Trophoblast cell (in vitro differentiated cells and primary cell): Measurements from ENCODE around the gene SNX6.
"Not testable (repeated sequence)": the region's sequence is repeated elsewhere in the genome, so short reads cannot be mapped to it uniquely, and the experiment has no call there.

Experiments used
- DNase-seq, 2 donors: peaks; one replicate each; pipeline ENCODE4 v3.0.0-alpha.2; 2016
- H2AFZ ChIP-seq: 2 replicates; pipeline ENCODE4 v1.6.1; 2013; ENCODE audit warnings: low read length, moderate library complexity, mild to moderate bottlenecking; ENCODE audit not compliant: insufficient read depth, poor library complexity
- H2AK5ac ChIP-seq: 2 replicates; pipeline ENCODE4 v1.6.1; 2013; ENCODE audit warnings: mild to moderate bottlenecking, low read length
- H2BK120ac ChIP-seq: 2 replicates; pipeline ENCODE4 v1.6.1; 2013; ENCODE audit warnings: low read length, mild to moderate bottlenecking, moderate library complexity; ENCODE audit not compliant: insufficient read depth, poor library complexity
- H2BK12ac ChIP-seq: 2 replicates; pipeline ENCODE4 v1.6.1; 2013; ENCODE audit warnings: mild to moderate bottlenecking, low read length, moderate library complexity
- H2BK5ac ChIP-seq: 2 replicates; pipeline ENCODE4 v1.6.1; 2013; ENCODE audit warnings: low read length, low read depth, moderate library complexity, mild to moderate bottlenecking; ENCODE audit not compliant: poor library complexity
- H3K14ac ChIP-seq: 2 replicates; pipeline ENCODE4 v1.6.1; 2013; ENCODE audit warnings: mild to moderate bottlenecking, low read length
- H3K18ac ChIP-seq: 2 replicates; pipeline ENCODE4 v1.6.1; 2013; ENCODE audit warnings: mild to moderate bottlenecking, low read length
- H3K23ac ChIP-seq: 2 replicates; pipeline ENCODE4 v1.6.1; 2013; ENCODE audit warnings: low read length
- H3K27ac ChIP-seq: 2 replicates; pipeline ENCODE4 v1.5.1; 2013; ENCODE audit warnings: low read depth, mild to moderate bottlenecking, inconsistent platforms, low read length, moderate library complexity
- H3K27me3 ChIP-seq: 2 replicates; pipeline ENCODE4 v1.6.1; 2013; ENCODE audit warnings: inconsistent platforms, mild to moderate bottlenecking, low read length, moderate library complexity; ENCODE audit not compliant: insufficient read depth
- H3K36me3 ChIP-seq, 2 experiments: 1 replicate in 1 of 2; 2 replicates in 1 of 2; pipeline ENCODE4 v1.6.1; 2013; ENCODE audit warnings: low read length in 2 of 2, mild to moderate bottlenecking in 2 of 2, moderate library complexity in 1 of 2; ENCODE audit not compliant: insufficient read depth in 2 of 2, control insufficient read depth in 1 of 2
- H3K4ac ChIP-seq: 2 replicates; pipeline ENCODE4 v1.6.1; 2013; ENCODE audit warnings: low read depth, mild to moderate bottlenecking, low read length, moderate library complexity
- H3K4me1 ChIP-seq, 2 experiments: 1 replicate in 1 of 2; 2 replicates in 1 of 2; pipeline ENCODE4 v1.6.1; 2013; ENCODE audit warnings: low read length in 2 of 2, mild to moderate bottlenecking in 2 of 2, moderate library complexity in 1 of 2; ENCODE audit not compliant: insufficient read depth in 2 of 2, control insufficient read depth in 1 of 2
- H3K4me2 ChIP-seq: 2 replicates; pipeline ENCODE4 v1.6.1; 2013; ENCODE audit warnings: inconsistent platforms, mild to moderate bottlenecking, low read length, moderate library complexity
- H3K4me3 ChIP-seq: 2 replicates; pipeline ENCODE4 v1.5.1; 2013; ENCODE audit warnings: mild to moderate bottlenecking, low read depth, low read length, inconsistent platforms
- H3K79me1 ChIP-seq: one replicate; pipeline ENCODE4 v1.6.1; 2013; ENCODE audit warnings: low read length
- H3K79me2 ChIP-seq: 2 replicates; pipeline ENCODE4 v1.6.1; 2013; ENCODE audit warnings: low read length, mild to moderate bottlenecking; ENCODE audit not compliant: control insufficient read depth, insufficient read depth, poor library complexity
- H3K9ac ChIP-seq: 2 replicates; pipeline ENCODE4 v1.6.1; 2013; ENCODE audit warnings: mild to moderate bottlenecking, low read length
- H3K9me3 ChIP-seq: 2 replicates; pipeline ENCODE4 v1.6.1; 2013; ENCODE audit warnings: low read depth, mild to moderate bottlenecking, control low read depth, inconsistent platforms, low read length; ENCODE audit not compliant: insufficient read depth
- H4K12ac ChIP-seq: 2 replicates; pipeline ENCODE4 v1.6.1; 2013; ENCODE audit warnings: low read depth, mild to moderate bottlenecking, low read length, moderate library complexity
- H4K8ac ChIP-seq: 2 replicates; pipeline ENCODE4 v1.6.1; 2013; ENCODE audit warnings: low read depth, mild to moderate bottlenecking, low read length, moderate library complexity
- H4K91ac ChIP-seq: one replicate; pipeline ENCODE4 v1.6.1; 2013; ENCODE audit warnings: low read depth, mild to moderate bottlenecking, low read length, moderate library complexity
- WGBS: extraction: QIAGEN DNeasy Blood & Tissue Kit; methylation state at CpG from one replicate; pipeline ENCODE4 v1.1.7; 2013; ENCODE audit warnings: missing lambda C conversion rate; ENCODE audit not compliant: insufficient read length, insufficient coverage; ENCODE audit errors: extremely low coverage; 5-methylcytosine and 5-hydroxymethylcytosine counted together

The SNX6 gene

GRCh38 chr14:34568803-34569202 lies 61.1 kb downstream of the SNX6 start:
- Histone ChIP-seq H2BK12ac (peak overlapping the region; percentile 31), H4K91ac (no peak overlapping the region), H2AFZ (no peak overlapping the region)

GRCh38 chr14:34562776-34563150 lies 67.2 kb downstream of the SNX6 start:
- Histone ChIP-seq H3K9me3 (no peaks in the 10 kb centered on the region), H2BK12ac (no peak overlapping the region), H2BK120ac (no peak overlapping the region), H3K4me2 (no peak overlapping the region), H2BK5ac (no peak overlapping the region), H3K27ac (no peak overlapping the region), H3K36me3 (peaks cover 24 to 27% of the 10 kb centered on the region in 2 experiments), H3K4ac (no peak overlapping the region), H3K4me1 (no peaks in the 10 kb centered on the region), H3K9ac (no peak overlapping the region), H3K27me3 (no peaks in the 10 kb centered on the region), H3K79me1 (no peaks in the 10 kb centered on the region), H3K14ac (no peak overlapping the region), H2AK5ac (no peak overlapping the region), H3K4me3 (no peak overlapping the region), H3K79me2 (no peaks in the 10 kb centered on the region), H3K18ac (no peak overlapping the region), H4K12ac (no peak overlapping the region), H2AFZ (no peak overlapping the region), H4K91ac (no peak overlapping the region), H3K23ac (no peak overlapping the region), H4K8ac (no peak overlapping the region)
- WGBS: no CpG with 5 or more reads among the region's 8 CpGs
- DNase-seq: no peak

More at GRCh38 chr14:34568803-34569202, 61.1 kb downstream of the SNX6 start:
- no peaks in the 10 kb centered on the region for H3K9me3 ChIP-seq
- no peak overlapping the region for H3K23ac ChIP-seq
- no peak overlapping the region for H3K27ac ChIP-seq
- no peak overlapping the region for H3K18ac ChIP-seq
- H3K4me2 ChIP-seq: no peak overlapping the region
- H3K4me1 ChIP-seq: no peaks in the 10 kb centered on the region
- H2AK5ac ChIP-seq: no peak overlapping the region
- no peak overlapping the region for H2BK5ac ChIP-seq
- no peak overlapping the region for H3K9ac ChIP-seq
- peaks cover 41 to 51% of the 10 kb centered on the region in 2 experiments for H3K36me3 ChIP-seq
- H2BK120ac ChIP-seq: no peak overlapping the region
- no CpG with 5 or more reads among the region's 13 CpGs for WGBS
- no peak overlapping the region for H3K4ac ChIP-seq
- no peaks in the 10 kb centered on the region for H3K27me3 ChIP-seq
- H3K14ac ChIP-seq: no peak overlapping the region
- H3K79me1 ChIP-seq: no peaks in the 10 kb centered on the region
- H4K8ac ChIP-seq: peak overlapping the region; percentile 38
- DNase-seq: no peak
- no peaks in the 10 kb centered on the region for H3K79me2 ChIP-seq
- peak overlapping the region; percentile 54 for H4K12ac ChIP-seq
- H3K4me3 ChIP-seq: no peak overlapping the region

- not testable (repeated sequence) for H4K8ac ChIP-seq, H3K79me1 ChIP-seq, H2BK5ac ChIP-seq, H3K9me3 ChIP-seq, H3K4me3 ChIP-seq, H4K12ac ChIP-seq, H3K79me2 ChIP-seq, H2BK12ac ChIP-seq, DNase-seq, H3K4me1 ChIP-seq, H3K4ac ChIP-seq, H3K23ac ChIP-seq, H3K18ac ChIP-seq, H4K91ac ChIP-seq, H3K27me3 ChIP-seq, H3K4me2 ChIP-seq, H2AFZ ChIP-seq, H2BK120ac ChIP-seq, H3K9ac ChIP-seq, H3K27ac ChIP-seq, H2AK5ac ChIP-seq, H3K14ac ChIP-seq
- WGBS: no CpG with 5 or more reads among the region's 8 CpGs
- H3K36me3 ChIP-seq: peaks cover 22 to 26% of the 10 kb centered on the region in 2 experiments
Observed at GRCh38 chr14:34562037-34562775, 67.7 kb downstream of the SNX6 start.

GRCh38 chr14:34556498-34556829 lies 73.5 kb downstream of the SNX6 start:
- not testable (repeated sequence) for H3K79me2 ChIP-seq, H3K4ac ChIP-seq

More at GRCh38 chr14:34556498-34556829, 73.5 kb downstream of the SNX6 start:
- H2AK5ac ChIP-seq, H3K79me1 ChIP-seq, H4K8ac ChIP-seq, H2AFZ ChIP-seq, H3K27ac ChIP-seq, H3K23ac ChIP-seq, H3K9ac ChIP-seq, H3K18ac ChIP-seq, H3K4me2 ChIP-seq, H3K4me3 ChIP-seq, H3K4me1 ChIP-seq, H3K27me3 ChIP-seq, H3K36me3 ChIP-seq, H2BK120ac ChIP-seq, DNase-seq, H3K9me3 ChIP-seq, H4K12ac ChIP-seq, H2BK12ac ChIP-seq, H3K14ac ChIP-seq, H4K91ac ChIP-seq, H2BK5ac ChIP-seq: not testable (repeated sequence)
- WGBS: no CpG with 5 or more reads among the region's 35 CpGs
